Vagina (tissue), 2 donors: ENCODE measurements around the gene LMO1.

ENCODE experiments used
- POLR2A ChIP-seq, 2 donors: fragments of 450-650 bp; IDR thresholded peaks; one replicate each; pipeline ENCODE4 v1.6.1; 2017; ENCODE audit warnings: antibody characterized with exemption in 2 of 2, mild to moderate bottlenecking in 2 of 2, moderate library complexity in 2 of 2
- TF ChIP-seq, protein P1 (sequence below), 3 experiments: fragments of 450-650 bp in 2 of 3; fragments of 200-600 bp in 1 of 3; sonication (generic) in 1 of 3; IDR thresholded peaks; one replicate each; pipeline ENCODE4 v1.5.1; 2017 to 2019; ENCODE audit warnings: antibody characterized with exemption in 3 of 3, mild to moderate bottlenecking in 2 of 3, moderate library complexity in 2 of 3

DNA sequence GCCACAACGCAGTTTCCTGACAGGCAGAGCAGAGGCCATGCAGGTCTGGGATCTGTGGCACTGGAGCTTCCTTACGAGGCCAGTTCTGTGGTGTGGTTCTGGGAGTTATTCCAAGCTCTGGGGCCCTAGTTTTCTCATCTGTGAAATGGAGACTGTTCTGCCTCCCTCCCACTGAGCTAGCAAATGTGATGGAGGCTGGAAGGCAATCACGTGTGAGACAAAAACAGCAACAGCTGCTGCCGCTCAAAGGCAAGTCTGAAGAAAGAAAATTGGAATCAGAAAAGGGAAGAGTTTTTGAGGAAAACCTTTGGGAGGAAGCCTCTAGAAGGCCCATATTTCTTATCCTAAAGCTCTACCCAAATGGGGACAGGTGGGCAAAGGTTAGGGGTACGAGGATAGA is 86.5 kb downstream of the LMO1 start:
- no peak for TF ChIP-seq POLR2A (IDR thresholded peaks at IDR 0.05)
- TF ChIP-seq, protein P1, sequence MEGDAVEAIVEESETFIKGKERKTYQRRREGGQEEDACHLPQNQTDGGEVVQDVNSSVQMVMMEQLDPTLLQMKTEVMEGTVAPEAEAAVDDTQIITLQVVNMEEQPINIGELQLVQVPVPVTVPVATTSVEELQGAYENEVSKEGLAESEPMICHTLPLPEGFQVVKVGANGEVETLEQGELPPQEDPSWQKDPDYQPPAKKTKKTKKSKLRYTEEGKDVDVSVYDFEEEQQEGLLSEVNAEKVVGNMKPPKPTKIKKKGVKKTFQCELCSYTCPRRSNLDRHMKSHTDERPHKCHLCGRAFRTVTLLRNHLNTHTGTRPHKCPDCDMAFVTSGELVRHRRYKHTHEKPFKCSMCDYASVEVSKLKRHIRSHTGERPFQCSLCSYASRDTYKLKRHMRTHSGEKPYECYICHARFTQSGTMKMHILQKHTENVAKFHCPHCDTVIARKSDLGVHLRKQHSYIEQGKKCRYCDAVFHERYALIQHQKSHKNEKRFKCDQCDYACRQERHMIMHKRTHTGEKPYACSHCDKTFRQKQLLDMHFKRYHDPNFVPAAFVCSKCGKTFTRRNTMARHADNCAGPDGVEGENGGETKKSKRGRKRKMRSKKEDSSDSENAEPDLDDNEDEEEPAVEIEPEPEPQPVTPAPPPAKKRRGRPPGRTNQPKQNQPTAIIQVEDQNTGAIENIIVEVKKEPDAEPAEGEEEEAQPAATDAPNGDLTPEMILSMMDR (IDR thresholded peaks at IDR 0.05), result no peak
